Heart right ventricle (tissue), 16 donors: Measurements from ENCODE around the gene TMEM31. TPM values are rescaled to one million over a fixed set of nuclear protein-coding genes. Genes with fewer than 3 reads are reported as not detected.

Source experiments
- ATAC-seq, 8 donors: fragments of 200-7000 bp; cut with Tn5 transposase; one replicate each; pipeline ENCODE4 v1.9.1; 2020; ENCODE audit warnings: mild to moderate bottlenecking in 8 of 8, moderate library complexity in 8 of 8, moderate number of reproducible peaks in 1 of 8
- DNase-seq, 2 donors: peaks; one replicate each; pipeline ENCODE4 v3.0.0-alpha.2; 2020
- H3K27ac ChIP-seq, 10 donors: fragments of 200-600 bp; sonication (generic) in 2 of 10; one replicate each; pipeline versions ENCODE4 v1.5.0 to v1.8.0; 2020 to 2022; ENCODE audit warnings: mild to moderate bottlenecking in 3 of 10
- H3K27me3 ChIP-seq, 7 donors: fragments of 200-600 bp; one replicate each; pipeline ENCODE4 v1.8.0; 2021 to 2022; ENCODE audit warnings: mild to moderate bottlenecking in 2 of 7
- H3K36me3 ChIP-seq, 9 donors: fragments of 200-600 bp; sonication (generic) in 1 of 9; one replicate each; pipeline versions ENCODE4 v1.5.0 to v1.8.0; 2020 to 2022; ENCODE audit warnings: mild to moderate bottlenecking in 2 of 9
- H3K4me1 ChIP-seq, 9 donors: fragments of 200-600 bp; sonication (generic) in 1 of 9; one replicate each; pipeline versions ENCODE4 v1.5.0 to v1.8.0; 2020 to 2022; ENCODE audit warnings: mild to moderate bottlenecking in 4 of 9
- H3K4me3 ChIP-seq, 10 donors: fragments of 200-600 bp; sonication (generic) in 2 of 10; one replicate each; pipeline versions ENCODE4 v1.5.0 to v1.8.0; 2020 to 2022; ENCODE audit warnings: mild to moderate bottlenecking in 7 of 10, moderate library complexity in 2 of 10
- H3K9me3 ChIP-seq, 11 donors: fragments of 200-600 bp in 10 of 11; sonication (generic) in 2 of 11; one replicate each; pipeline versions ENCODE4 v1.5.0 to v1.8.0; 2013 to 2022; ENCODE audit warnings: mild to moderate bottlenecking in 2 of 11, control low read depth in 1 of 11, moderate library complexity in 1 of 11
- WGBS, 2 donors: extraction: QIAGEN DNeasy Blood & Tissue Kit; methylation state at CpG; one replicate each; pipeline ENCODE4 v1.1.7; 2013; ENCODE audit warnings: inconsistent platforms in 1 of 2; 5-methylcytosine and 5-hydroxymethylcytosine counted together
- intact Hi-C, 10 donors: fragments of 100-400 bp; cut with DNase I; formaldehyde crosslinking; loops; one replicate each; pipeline versions ENCODE4 v1.11.1 to v1.14.2; 2022
- polyA plus RNA-seq, 2 donors: library from polyadenylated mRNA; stranded (reverse); fragments of 200-250 nt; gene quantifications; one replicate each; pipeline ENCODE4 v1.2.3, GENCODE V29; 2013
- total RNA-seq, 10 donors: library from RNA; stranded (reverse); fragmentation: NEBNext Ultra II Directional in 3 of 10; extraction: Animal tissue kit (Norgen Biotek cat#: 25700) in 3 of 10; gene quantifications; one replicate each; pipeline versions ENCODE4 v1.2.1 to v1.2.4, GENCODE V29; 2021 to 2023
- TF ChIP-seq, protein P1 (sequence below), 9 donors: fragments of 200-600 bp; sonication (generic) in 2 of 9; IDR thresholded peaks; one replicate each; pipeline versions ENCODE4 v1.5.0 to v1.8.0; 2021 to 2022; ENCODE audit warnings: antibody characterized with exemption in 9 of 9, mild to moderate bottlenecking in 5 of 9, moderate library complexity in 1 of 9
- donor health status: Arrhythmogenic right ventricular cardiomyopathy.
- donor health status: ischemic (EF 13 %, LVEDD 7.1; RV severe dilation, severe dysfunction).
- donor health status: healthy with polysubstance abuse.
- donor health status: DM: no; HTN: yes; CAD: no.
- donor health status: DM: no; HTN: no; CAD: no.
- donor health status: ischemic (EF 25% LVEDD 6.9; RV normal size, moderate dysfunction).
- donor health status: ischemic (EF 25% LVEDD 5.7; RV mildly dilated, moderate dysfunction).
- donor health status: healthy.
- donor health status: DM: yes; HTN: yes; CAD: no.
- donor health status: Ischemic cardiomyopathy.
- donor health status: ischemic (EF 35%, LVEDD 5.7; RV mildly dilated, moderate dysfunction).
- donor health status: nonischemic (EF 11% LVEDD 7.7; RV severe dilation, severe dysfunction).
- donor health status: DM: yes; HTN: yes; CAD: no.
- donor health status: PGD.
- donor health status: ischemic (EF 29% LVEDD 5.4; RV normal size, mild dysfunction).
- donor health status: nonischemic (EF 23%, LVEDD 6.1; RV moderate dilation, normal function).

Gene TMEM31
- total and polyA plus RNA-seq, 12 donors = 0.07 to 0.42 TPM; not detected in 10

DNA sequence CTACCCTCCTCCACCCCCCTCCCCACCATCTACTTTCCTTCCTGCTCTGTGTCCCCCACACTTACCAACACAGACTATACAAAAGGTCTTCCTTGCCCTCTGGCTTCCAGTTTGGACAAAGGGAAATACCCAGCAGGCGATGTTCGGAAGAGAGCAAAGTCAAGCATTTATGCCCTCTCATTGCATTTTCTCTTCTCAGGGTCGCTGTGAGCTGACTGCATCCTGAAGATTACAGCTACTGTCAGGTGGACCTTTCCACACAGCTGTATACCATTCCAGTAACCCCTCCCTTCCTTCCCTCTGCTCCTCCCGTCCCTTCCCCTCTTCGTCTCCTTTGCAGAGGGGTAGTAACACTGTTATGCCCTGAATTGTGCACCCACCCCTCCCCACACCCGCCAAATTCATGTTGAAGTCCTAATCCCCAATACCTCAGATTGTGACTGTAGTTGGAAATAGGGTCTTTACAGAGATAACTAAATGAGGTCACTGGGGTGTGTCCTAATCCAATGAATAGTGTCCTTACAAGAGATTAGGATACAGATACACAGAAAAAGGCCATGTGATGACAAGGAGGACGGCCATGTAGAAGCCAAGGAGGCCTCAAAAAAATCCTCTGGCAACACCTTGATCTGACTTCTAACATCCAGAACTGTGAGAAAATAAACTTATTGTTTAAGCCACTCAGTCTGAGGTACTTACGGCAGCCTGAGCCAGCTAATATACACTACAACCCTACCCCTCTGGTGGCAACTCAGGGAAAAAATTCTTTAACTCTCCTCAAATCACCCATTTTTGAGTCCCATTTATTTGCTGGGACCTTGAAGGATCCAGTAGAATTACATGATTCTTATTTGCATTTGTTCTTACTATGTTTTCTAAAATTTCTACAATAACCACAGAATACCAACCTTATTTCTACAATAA lies 35.9 kb upstream of the TMEM31 start:
- WGBS, 2 donors = 74 to 85% methylated on average over 7 to 8 of the region's 8 CpGs
- no peak overlapping the region for H3K4me3 ChIP-seq
- peak in 1 of 8 donors; percentile 25 for ATAC-seq

GRCh38 chrX:103678199-103678993 lies 32.3 kb upstream of the TMEM31 start:
- Histone ChIP-seq H3K4me1 (peaks cover 0 to 23% (median 0%) of the 10 kb centered on the region in 9 donors), H3K9me3 (no peaks in the 10 kb centered on the region), H3K4me3 (no peak overlapping the region), H3K27me3 (peaks cover 0 to 11% (median 0%) of the 10 kb centered on the region in 7 donors), H3K27ac (no peak overlapping the region), H3K36me3 (peaks cover 0 to 89% (median 6%) of the 10 kb centered on the region in 9 donors)
- no peak for DNase-seq
- ATAC-seq = no peak
- TF ChIP-seq, protein P1, sequence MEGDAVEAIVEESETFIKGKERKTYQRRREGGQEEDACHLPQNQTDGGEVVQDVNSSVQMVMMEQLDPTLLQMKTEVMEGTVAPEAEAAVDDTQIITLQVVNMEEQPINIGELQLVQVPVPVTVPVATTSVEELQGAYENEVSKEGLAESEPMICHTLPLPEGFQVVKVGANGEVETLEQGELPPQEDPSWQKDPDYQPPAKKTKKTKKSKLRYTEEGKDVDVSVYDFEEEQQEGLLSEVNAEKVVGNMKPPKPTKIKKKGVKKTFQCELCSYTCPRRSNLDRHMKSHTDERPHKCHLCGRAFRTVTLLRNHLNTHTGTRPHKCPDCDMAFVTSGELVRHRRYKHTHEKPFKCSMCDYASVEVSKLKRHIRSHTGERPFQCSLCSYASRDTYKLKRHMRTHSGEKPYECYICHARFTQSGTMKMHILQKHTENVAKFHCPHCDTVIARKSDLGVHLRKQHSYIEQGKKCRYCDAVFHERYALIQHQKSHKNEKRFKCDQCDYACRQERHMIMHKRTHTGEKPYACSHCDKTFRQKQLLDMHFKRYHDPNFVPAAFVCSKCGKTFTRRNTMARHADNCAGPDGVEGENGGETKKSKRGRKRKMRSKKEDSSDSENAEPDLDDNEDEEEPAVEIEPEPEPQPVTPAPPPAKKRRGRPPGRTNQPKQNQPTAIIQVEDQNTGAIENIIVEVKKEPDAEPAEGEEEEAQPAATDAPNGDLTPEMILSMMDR (IDR thresholded peaks at IDR 0.05) = no peak
- 77 to 84% methylated on average over 5 of the region's 5 CpGs for WGBS, 2 donors
- intact Hi-C loops = loop anchor here in 2 of 10 donors (5.0 to 10.0 kb wide), 2 partner anchors 46 to 144 kb away; no protein-coding TSS in a partner anchor

More for the DNA sequence above, 35.9 kb upstream of the TMEM31 start:
- H3K36me3 ChIP-seq = peaks cover 0 to 53% (median 6%) of the 10 kb centered on the region in 9 donors
- TF ChIP-seq, protein P1 (IDR thresholded peaks at IDR 0.05) = no peak
- no peaks in the 10 kb centered on the region for H3K9me3 ChIP-seq
- H3K4me1 ChIP-seq = peaks cover 0 to 10% (median 0%) of the 10 kb centered on the region in 9 donors
- H3K27ac ChIP-seq = no peak overlapping the region
- no peak for DNase-seq
- intact Hi-C loops = loop anchor here in 2 of 10 donors (5.0 to 10.0 kb wide), 2 partner anchors 42 to 140 kb away; no protein-coding TSS in a partner anchor
- H3K27me3 ChIP-seq = peaks cover 0 to 5% (median 0%) of the 10 kb centered on the region in 7 donors

- Histone ChIP-seq H3K4me3 (no peak overlapping the region), H3K27me3 (peaks cover 0 to 22% (median 0%) of the 10 kb centered on the region in 7 donors), H3K36me3 (peaks cover 0 to 87% (median 6%) of the 10 kb centered on the region in 9 donors), H3K4me1 (peaks cover 0 to 42% (median 10%) of the 10 kb centered on the region in 9 donors), H3K27ac (no peak overlapping the region), H3K9me3 (peaks cover 0 to 3% (median 0%) of the 10 kb centered on the region in 11 donors)
- intact Hi-C loops = loop anchor here in 2 of 10 donors (10.0 kb wide), 3 partner anchors 47 to 147 kb away; partner anchors contain the start of gene TCEAL1 (in 1 of the 2)
- no peak for ATAC-seq
- 45 to 46% methylated on average over 2 of the region's 2 CpGs for WGBS, 2 donors
- DNase-seq = no peak
- TF ChIP-seq, protein P1 (IDR thresholded peaks at IDR 0.05) = no peak
Observed at GRCh38 chrX:103681443-103681842, 29.3 kb upstream of the TMEM31 start.
